Peyer's patch (tissue), 4 donors: ENCODE data around the gene RASGRP3. TPM values are rescaled to one million over a fixed set of nuclear protein-coding genes. Genes with fewer than 3 reads are reported as not detected.

Experiments
- DNase-seq, 3 donors: peaks; one replicate each; pipeline ENCODE4 v3.0.0-alpha.2; 2017 to 2019
- H3K27ac ChIP-seq, 4 donors: fragments of 200-600 bp; sonication (generic); one replicate each; pipeline ENCODE4 v1.5.1; 2016 to 2019
- H3K27me3 ChIP-seq, 2 donors: fragments of 200-600 bp; sonication (generic); one replicate each; pipeline ENCODE4 v1.5.1; 2019
- H3K36me3 ChIP-seq, 3 donors: fragments of 200-600 bp; sonication (generic); one replicate each; pipeline ENCODE4 v1.5.1; 2016 to 2019
- H3K4me1 ChIP-seq, 4 donors: fragments of 200-600 bp; sonication (generic); one replicate each; pipeline ENCODE4 v1.5.1; 2016 to 2019
- H3K4me3 ChIP-seq, 4 donors: fragments of 200-600 bp; sonication (generic); 1 replicate in 3 of 4; 2 replicates in 1 of 4; pipeline ENCODE4 v1.5.1; 2016 to 2019; ENCODE audit warnings: mild to moderate bottlenecking in 1 of 4
- H3K9me3 ChIP-seq, 4 donors: fragments of 200-600 bp; sonication (generic); one replicate each; pipeline ENCODE4 v1.5.1; 2016 to 2019; ENCODE audit warnings: mild to moderate bottlenecking in 1 of 4
- CTCF ChIP-seq, 6 experiments: fragments of 450-650 bp in 4 of 6; fragments of 200-600 bp in 2 of 6; sonication (generic) in 1 of 6; IDR thresholded peaks; one replicate each; pipeline ENCODE4 v1.5.1; 2017 to 2019; ENCODE audit warnings: antibody characterized with exemption in 6 of 6, mild to moderate bottlenecking in 3 of 6, moderate library complexity in 1 of 6
- POLR2A ChIP-seq, 2 donors: fragments of 450-650 bp; IDR thresholded peaks; one replicate each; pipeline ENCODE4 v1.5.1; 2017; ENCODE audit warnings: antibody characterized with exemption in 2 of 2, mild to moderate bottlenecking in 2 of 2, moderate library complexity in 2 of 2
- total RNA-seq, 4 donors: library from RNA; depleted of rRNA; stranded (reverse); fragments of >200 nt; gene quantifications; one replicate each; pipeline ENCODE4 v1.1.0, GENCODE V29; 2016

RASGRP3 gene
- total RNA-seq, 4 donors from 2014 or later, result 1.9 to 66.8 (median 12.3) TPM

- TF ChIP-seq POLR2A (IDR thresholded peaks at IDR 0.05), result no peak
- no peak for TF ChIP-seq CTCF (IDR thresholded peaks at IDR 0.05)
- no peak for DNase-seq
- H3K27ac ChIP-seq, result no peak overlapping the region
- H3K9me3 ChIP-seq, result no peaks in the 10 kb centered on the region
- no peaks in the 10 kb centered on the region for H3K36me3 ChIP-seq
- no peaks in the 10 kb centered on the region for H3K4me1 ChIP-seq
- no peak overlapping the region for H3K4me3 ChIP-seq
- H3K27me3 ChIP-seq, result no peaks in the 10 kb centered on the region
Measured at GRCh38 chr2:33531549-33532059, 55.2 kb downstream of the RASGRP3 start.

GRCh38 chr2:33532146-33532545 lies 55.7 kb downstream of the RASGRP3 start:
- DNase-seq, result no peak

GRCh38 chr2:33532966-33533365 lies 56.5 kb downstream of the RASGRP3 start:
- DNase-seq, result no peak
- no peak for TF ChIP-seq CTCF (IDR thresholded peaks at IDR 0.05)
- H3K27ac ChIP-seq, result no peak overlapping the region
- H3K36me3 ChIP-seq, result no peaks in the 10 kb centered on the region
- H3K27me3 ChIP-seq, result no peaks in the 10 kb centered on the region
- no peaks in the 10 kb centered on the region for H3K9me3 ChIP-seq
- H3K4me1 ChIP-seq, result no peaks in the 10 kb centered on the region
- no peak overlapping the region for H3K4me3 ChIP-seq

More at GRCh38 chr2:33532146-33532545, 55.7 kb downstream of the RASGRP3 start:
- no peak overlapping the region for H3K4me3 ChIP-seq
- no peaks in the 10 kb centered on the region for H3K9me3 ChIP-seq
- no peaks in the 10 kb centered on the region for H3K4me1 ChIP-seq
- H3K27me3 ChIP-seq, result no peaks in the 10 kb centered on the region
- TF ChIP-seq POLR2A (IDR thresholded peaks at IDR 0.05) (no peak), CTCF (IDR thresholded peaks at IDR 0.05) (no peak)
- H3K27ac ChIP-seq, result no peak overlapping the region
- H3K36me3 ChIP-seq, result no peaks in the 10 kb centered on the region

GRCh38 chr2:33535421-33535820 lies 59.0 kb downstream of the RASGRP3 start:
- TF ChIP-seq POLR2A (IDR thresholded peaks at IDR 0.05) (no peak), CTCF (IDR thresholded peaks at IDR 0.05) (no peak)
- no peak overlapping the region for H3K4me3 ChIP-seq
- DNase-seq, result no peak
- H3K27ac ChIP-seq, result no peak overlapping the region
- H3K36me3 ChIP-seq, result no peaks in the 10 kb centered on the region
- no peaks in the 10 kb centered on the region for H3K27me3 ChIP-seq
- no peaks in the 10 kb centered on the region for H3K4me1 ChIP-seq
- no peaks in the 10 kb centered on the region for H3K9me3 ChIP-seq

GRCh38 chr2:33541243-33541642 lies 64.8 kb downstream of the RASGRP3 start:
- TF ChIP-seq POLR2A (IDR thresholded peaks at IDR 0.05) (no peak), CTCF (IDR thresholded peaks at IDR 0.05) (no peak)
- no peak for DNase-seq

GRCh38 chr2:33550206-33550605 lies 73.8 kb downstream of the RASGRP3 start:
- no peak overlapping the region for H3K4me3 ChIP-seq
- no peaks in the 10 kb centered on the region for H3K9me3 ChIP-seq
- no peak for TF ChIP-seq CTCF (IDR thresholded peaks at IDR 0.05)
- TF ChIP-seq POLR2A (IDR thresholded peaks at IDR 0.05), result no peak
- H3K27ac ChIP-seq, result no peak overlapping the region
- no peaks in the 10 kb centered on the region for H3K27me3 ChIP-seq
- H3K4me1 ChIP-seq, result no peaks in the 10 kb centered on the region
- H3K36me3 ChIP-seq, result no peaks in the 10 kb centered on the region
- DNase-seq, result no peak

More at GRCh38 chr2:33541243-33541642, 64.8 kb downstream of the RASGRP3 start:
- H3K27ac ChIP-seq, result no peak overlapping the region
- no peaks in the 10 kb centered on the region for H3K9me3 ChIP-seq
- H3K36me3 ChIP-seq, result no peaks in the 10 kb centered on the region
- H3K27me3 ChIP-seq, result no peaks in the 10 kb centered on the region
- no peak overlapping the region for H3K4me3 ChIP-seq
- no peaks in the 10 kb centered on the region for H3K4me1 ChIP-seq
